Stimulated activated CD8-positive, alpha-beta memory T cell treated with anti-CD3 and anti-CD28 coated beads, Interleukin-4, amount 100 ng/mL, for 4 hours (primary cell): ENCODE results near the gene SYCE3.
"Not testable (repeated sequence)": the region's sequence is repeated elsewhere in the genome, so short reads cannot be mapped to it uniquely, and the experiment has no call there.

Source experiments
- DNase-seq, 2 donors: peaks; one replicate each; pipeline ENCODE4 v3.0.0-alpha.2; 2020; ENCODE audit warnings: low read depth in 2 of 2, low spot score in 1 of 2

The SYCE3 gene

DNA sequence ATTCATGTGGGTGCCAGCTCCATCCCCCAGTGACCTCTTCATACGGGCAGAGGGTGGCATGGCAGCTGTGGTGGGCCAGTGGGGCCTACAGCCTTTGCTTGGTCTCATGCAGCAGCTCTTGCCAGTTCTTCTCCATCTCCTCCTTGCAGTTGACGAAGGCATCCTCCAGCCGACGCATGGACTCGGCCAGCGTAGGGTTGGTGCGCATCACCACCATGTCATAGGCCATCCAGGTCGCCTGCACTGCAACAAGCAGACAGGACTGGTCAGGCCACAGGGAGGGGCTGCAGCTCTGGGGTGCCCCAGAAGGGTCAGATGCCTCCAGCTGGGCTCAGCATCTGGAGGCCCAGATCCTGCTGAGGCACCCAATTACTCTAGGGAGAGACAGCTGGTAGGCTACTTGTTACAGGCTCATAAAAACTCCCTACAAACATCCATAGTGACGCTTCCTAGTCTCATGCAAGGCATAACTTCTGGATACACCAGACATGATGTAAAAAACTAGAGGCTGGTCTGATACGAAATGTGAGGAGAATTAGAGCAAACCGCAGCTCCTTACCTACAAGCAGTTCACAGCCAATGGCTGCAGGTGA is 11.5 kb downstream of the SYCE3 start:
- DNase-seq: no peak

DNA sequence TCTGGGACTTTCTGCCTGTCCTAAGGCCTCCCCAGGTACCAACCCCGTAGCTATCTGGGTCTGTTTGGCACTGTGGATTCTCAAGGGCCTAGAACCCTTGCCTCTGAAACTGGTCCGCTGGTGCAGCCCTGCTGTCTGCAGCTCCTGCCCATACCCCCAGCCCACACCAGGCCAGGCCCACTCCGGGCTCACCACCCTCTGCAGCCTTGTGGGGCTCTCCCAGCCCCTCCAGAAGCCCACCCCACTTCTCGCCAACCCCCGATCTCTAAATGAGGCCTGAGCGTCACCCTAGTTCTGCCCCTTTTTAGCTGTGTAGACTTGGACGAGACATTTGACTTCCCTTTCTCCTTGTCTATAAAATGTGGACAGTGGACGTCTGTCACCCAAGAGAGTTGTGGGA is 12.3 kb downstream of the SYCE3 start:
- DNase-seq: no peak

GRCh38 chr22:50548921-50549790 is 13.6 kb downstream of the SYCE3 start:
- no peak for DNase-seq

DNA sequence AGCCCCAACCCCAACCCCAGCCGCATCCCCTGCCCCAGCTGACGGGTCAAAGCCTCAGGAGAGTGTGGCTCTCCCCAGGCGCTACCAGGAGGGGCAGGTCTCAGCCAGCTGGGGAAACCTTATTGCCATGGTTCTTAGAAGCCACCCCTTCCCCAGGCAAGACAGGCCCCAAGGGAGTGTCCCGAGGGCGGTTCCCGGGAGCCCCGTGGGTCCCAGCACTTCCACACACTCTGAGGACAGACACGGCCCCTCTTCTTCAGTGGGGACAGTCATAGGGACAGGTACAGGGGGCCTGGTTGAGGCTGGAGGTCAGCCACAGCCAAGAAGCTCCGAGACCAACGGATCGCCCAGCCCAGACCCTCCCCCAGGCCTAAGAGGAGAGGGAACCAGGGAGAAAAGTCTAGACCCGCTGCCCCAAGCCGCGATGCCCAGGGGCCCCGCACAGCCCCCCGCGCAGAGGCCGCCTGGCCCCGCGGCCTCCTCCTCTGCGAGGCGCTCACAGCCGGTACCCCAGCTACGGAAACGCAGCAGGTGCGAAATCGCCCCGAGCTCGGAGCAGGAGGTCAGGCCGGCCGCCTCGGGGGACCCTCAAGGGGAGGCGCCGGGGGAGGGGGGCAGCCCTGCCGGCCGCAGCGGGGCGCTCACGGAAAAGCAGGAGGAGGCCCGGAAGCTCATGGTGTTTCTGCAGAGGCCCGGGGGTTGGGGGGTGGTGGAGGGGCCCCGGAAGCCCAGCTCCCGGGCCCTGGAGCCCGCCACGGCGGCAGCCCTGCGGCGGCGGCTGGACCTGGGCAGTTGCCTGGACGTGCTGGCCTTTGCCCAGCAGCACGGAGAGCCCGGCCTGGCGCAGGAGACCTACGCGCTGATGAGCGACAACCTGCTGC is 14.4 kb downstream of the SYCE3 start:
- DNase-seq: no peak

GRCh38 chr22:50547263-50547985 is 15.3 kb downstream of the SYCE3 start:
- DNase-seq: no peak

DNA sequence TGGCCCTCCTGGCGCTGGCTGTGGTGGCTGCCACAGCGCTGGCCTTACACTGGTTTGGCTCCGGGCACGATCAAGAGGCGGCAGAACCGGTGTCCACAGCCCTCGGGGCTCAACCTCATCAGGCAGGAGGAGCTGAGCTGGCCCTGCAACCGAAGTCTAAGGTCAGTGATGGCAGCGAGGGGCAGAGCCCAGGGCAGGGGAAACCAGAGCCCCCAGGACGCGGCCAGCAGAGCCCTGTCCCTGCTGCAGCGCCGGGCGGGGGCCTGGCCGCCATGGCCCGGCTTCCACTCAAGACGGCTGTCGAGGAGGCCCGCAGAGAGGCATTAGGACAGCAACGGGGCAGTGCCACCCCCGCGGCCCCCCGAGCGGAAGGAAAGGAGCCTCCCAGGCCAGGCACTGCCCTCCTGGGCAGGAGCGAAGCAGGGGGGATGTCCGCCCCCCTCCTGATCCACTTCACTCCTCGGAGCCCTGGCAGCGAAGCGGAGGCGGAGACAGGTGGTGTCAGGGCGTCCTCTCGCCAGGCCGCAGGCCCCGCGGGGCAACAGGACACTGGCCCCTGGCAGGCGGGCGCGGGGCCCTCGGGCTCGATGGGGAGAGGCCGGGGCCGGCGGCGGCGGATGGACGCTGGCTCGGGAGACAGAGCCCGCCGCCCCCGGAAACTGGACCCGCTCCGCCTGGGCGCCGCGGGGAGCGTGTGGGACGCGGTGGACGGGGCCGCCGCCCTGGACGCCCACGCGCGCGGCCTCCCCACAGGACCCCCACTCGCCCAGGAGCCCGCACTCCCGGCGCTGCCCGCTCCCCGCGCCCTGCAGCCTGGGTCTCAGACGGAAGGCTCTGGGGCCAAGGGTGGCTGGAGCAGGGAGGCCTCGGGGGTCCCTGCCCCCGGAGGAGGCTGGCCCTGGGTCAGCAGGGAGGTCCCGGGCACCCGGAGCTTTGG is 16.1 kb downstream of the SYCE3 start:
- no peak for DNase-seq

- DNase-seq: no peak
Observed at GRCh38 chr22:50545522-50546325, 17.0 kb downstream of the SYCE3 start, which contains the start of gene KLHDC7B. Gene KLHDC7B (plus strand): TSS chr22:50545899. CDS start chr22:50546244, 345 bp downstream.

- DNase-seq: no peak
Observed at GRCh38 chr22:50544746-50545253, 17.9 kb downstream of the SYCE3 start.

DNA sequence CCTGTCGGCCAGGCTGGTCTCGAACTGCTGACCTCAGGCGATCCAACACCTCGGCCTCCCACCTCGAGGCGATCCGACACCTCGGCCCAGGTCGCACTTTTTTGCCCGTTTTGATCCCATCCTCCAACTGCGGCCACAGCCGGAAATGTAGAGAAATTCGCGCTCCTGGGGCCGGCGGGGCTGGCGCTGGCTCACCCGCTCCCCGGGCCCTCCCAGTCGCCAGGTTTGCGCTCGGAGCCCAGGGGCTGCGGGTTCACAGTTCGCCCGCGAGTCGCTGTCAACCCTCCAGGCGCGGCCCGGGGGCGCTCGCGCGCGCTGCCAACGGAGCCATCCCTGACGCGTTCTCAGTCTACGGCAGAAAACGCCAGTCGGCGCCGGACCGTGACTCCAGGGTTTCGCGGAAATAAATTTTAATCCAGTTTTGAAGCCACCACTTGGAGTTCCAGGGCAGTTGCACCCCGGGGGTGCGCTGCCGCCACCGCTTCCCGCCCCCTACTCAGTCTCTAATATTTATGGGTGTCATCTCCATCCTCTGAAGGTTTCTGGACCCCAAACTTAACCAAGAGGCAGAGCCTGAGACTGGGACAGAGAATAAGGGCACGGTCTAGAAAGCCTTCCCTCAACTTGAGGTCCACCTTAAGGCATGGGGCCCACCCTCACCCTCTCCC is 18.5 kb downstream of the SYCE3 start:
- peak in 1 of 2 donors; percentile 72 for DNase-seq

GRCh38 chr22:50542416-50542927 is 20.2 kb downstream of the SYCE3 start:
- DNase-seq: no peak

DNA sequence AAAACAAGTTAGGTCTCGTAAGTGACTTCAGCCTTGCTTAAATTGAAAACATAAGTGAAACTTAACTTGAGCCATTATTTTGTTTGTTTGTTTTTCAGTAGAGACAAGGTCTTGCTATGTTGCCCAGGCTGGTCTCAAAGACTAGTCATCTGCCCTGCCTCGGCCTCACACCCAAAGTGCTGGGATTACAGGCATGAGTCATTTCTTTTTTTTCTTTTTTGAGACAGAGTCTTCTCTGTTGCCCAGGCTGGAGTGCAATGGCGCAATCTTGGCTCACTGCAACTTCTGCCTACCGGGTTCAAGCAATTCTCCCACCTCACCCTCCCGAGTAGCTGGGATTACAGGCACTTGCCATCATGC is 21.1 kb downstream of the SYCE3 start:
- DNase-seq: not testable (repeated sequence)

GRCh38 chr22:50540381-50540780 is 22.3 kb downstream of the SYCE3 start:
- no peak for DNase-seq

- DNase-seq: no peak
Observed at GRCh38 chr22:50537765-50538164, 25.0 kb downstream of the SYCE3 start.

DNA sequence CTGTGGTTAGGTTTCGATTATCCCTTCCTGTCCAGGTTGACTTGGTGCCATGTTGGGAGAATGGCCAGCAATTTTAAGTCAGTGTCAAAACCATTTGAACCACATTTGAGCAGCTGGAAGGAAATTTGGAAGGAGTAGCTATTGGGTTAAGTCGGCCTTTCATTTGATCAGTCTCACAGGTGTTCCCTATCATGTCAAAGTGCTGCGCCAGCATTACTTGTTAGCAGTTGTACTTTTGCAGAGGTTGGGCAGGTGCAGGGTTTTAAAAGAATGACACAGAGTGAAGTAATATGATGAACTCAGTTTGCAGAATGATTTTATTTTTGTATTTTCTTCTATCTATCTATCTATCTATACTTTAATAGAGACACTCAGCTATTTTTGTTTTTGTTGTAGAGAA is 26.5 kb downstream of the SYCE3 start:
- DNase-seq: no peak

- no peak for DNase-seq
Observed at GRCh38 chr22:50535113-50535512, 27.6 kb downstream of the SYCE3 start.

DNA sequence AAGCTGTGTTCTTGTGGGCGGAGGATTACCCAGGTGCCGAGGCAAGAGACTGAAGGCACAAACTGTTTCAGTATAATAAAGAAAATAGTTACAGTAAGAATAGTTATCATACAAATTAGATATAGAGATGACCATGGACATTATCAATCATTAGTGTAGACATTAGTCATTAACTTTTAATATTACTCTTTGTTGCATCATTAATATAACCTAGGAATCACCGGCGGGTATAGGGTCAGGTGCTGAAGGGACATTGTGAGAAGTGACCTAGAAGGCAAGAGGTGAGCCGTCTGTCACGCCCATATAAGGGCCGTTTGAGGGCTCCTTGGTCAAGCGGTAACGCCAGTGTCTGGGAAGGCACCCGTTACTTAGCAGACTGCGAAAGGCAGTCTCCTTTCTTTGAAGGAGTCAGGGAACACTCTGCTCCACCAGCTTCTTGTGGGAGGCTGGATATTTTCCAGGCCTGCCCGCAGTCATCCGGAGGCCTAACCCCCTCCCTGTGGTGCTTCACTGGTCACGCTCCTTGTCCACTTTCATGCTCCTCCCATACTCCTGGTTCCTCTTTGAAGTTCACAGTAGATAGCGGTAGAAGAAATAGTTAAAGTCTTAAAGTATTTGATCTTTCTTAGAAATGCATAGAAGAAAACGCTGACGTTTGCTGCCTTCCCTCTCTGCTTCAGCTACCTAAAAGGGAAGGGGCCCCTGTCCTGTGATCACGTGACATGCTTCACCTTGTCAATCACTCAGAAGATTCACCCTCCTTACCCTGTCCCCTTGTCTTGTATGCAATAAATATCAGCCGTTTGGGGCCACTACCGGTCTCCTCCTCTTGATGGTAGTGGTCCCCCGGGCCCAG is 28.6 kb downstream of the SYCE3 start:
- not testable (repeated sequence) for DNase-seq
